Hematopoietic multipotent progenitor cell treated with erythropoietin and hydrocortisone succinate and interleukin-3 and kit ligand, for 6 days (in vitro differentiated cells): ENCODE results near the gene HYAL3.
"Not testable (repeated sequence)": the region's sequence is repeated elsewhere in the genome, so short reads cannot be mapped to it uniquely, and the experiment has no call there.

Experiments used
- DNase-seq: peaks from one replicate; pipeline ENCODE4 v3.0.0-alpha.2; 2015

Gene HYAL3

GRCh38 chr3:50312041-50312440, 12.8 kb upstream of the HYAL3 start:
- DNase-seq = not testable (repeated sequence)

GRCh38 chr3:50304601-50305000, 5.4 kb upstream of the HYAL3 start:
- no peak for DNase-seq

- DNase-seq = peak; percentile 55
Measured at GRCh38 chr3:50303013-50303815, 4.0 kb upstream of the HYAL3 start, which contains the start of gene HYAL1. Gene HYAL1, minus strand, starts transcription at chr3:50303574. Its CDS starts 618 bp downstream, at chr3:50302956.

GRCh38 chr3:50302095-50303012, 3.1 kb upstream of the HYAL3 start:
- DNase-seq = no peak

GRCh38 chr3:50300681-50301254, 1.6 kb upstream of the HYAL3 start:
- no peak for DNase-seq

GRCh38 chr3:50299929-50300680, 900 bp upstream of the HYAL3 start:
- peak; percentile 78 for DNase-seq

- DNase-seq = no peak
Measured at GRCh38 chr3:50299638-50299928, 378 bp upstream of the HYAL3 start.

- peak; percentile 72 for DNase-seq
Measured at GRCh38 chr3:50297896-50298725, 1.1 kb downstream of the HYAL3 start.

- DNase-seq = peak; percentile 69
Measured at GRCh38 chr3:50297384-50297775, 1.8 kb downstream of the HYAL3 start.

- no peak for DNase-seq
Measured at GRCh38 chr3:50296721-50297383, 2.4 kb downstream of the HYAL3 start.

- no peak for DNase-seq
Measured at GRCh38 chr3:50295553-50296431, 3.4 kb downstream of the HYAL3 start.

- no peak for DNase-seq
Measured at GRCh38 chr3:50294492-50295403, 4.5 kb downstream of the HYAL3 start.

- DNase-seq = no peak
Measured at GRCh38 chr3:50294089-50294488, 5.1 kb downstream of the HYAL3 start.

- DNase-seq = no peak
Measured at GRCh38 chr3:50293079-50293801, 6.0 kb downstream of the HYAL3 start.

GRCh38 chr3:50292159-50293078, 6.8 kb downstream of the HYAL3 start, which contains the start of gene IFRD2:
Gene IFRD2, minus strand, starts transcription at chr3:50292429. Its CDS starts 155 bp downstream, at chr3:50292274.
- DNase-seq = peak; percentile 99

GRCh38 chr3:50290161-50290641, 9.0 kb downstream of the HYAL3 start:
- no peak for DNase-seq

- no peak for DNase-seq
Measured at GRCh38 chr3:50289130-50289529, 10.1 kb downstream of the HYAL3 start.
